HEK293 (cell line): Measurements from ENCODE around the gene VPREB3.

Source experiments
- CTCF ChIA-PET: fragments of 350-600 bp; formaldehyde crosslinking; extraction: SDS; loops from one replicate; lab custom pipeline; 2021; ENCODE audit warnings: antibody characterized with exemption; lab: Yijun Ruan, JAX
- POLR2A ChIA-PET: fragments of 300-600 bp; formaldehyde crosslinking; extraction: SDS; loops from one replicate; lab custom pipeline; 2020; ENCODE audit warnings: antibody characterized with exemption, inconsistent platforms; lab: Yijun Ruan, JAX
- H3K27ac ChIP-seq: fragments of 200-500 bp; sonication (Bioruptor generic); 2 replicates; pipeline ENCODE4 v1.5.1; 2014; ENCODE audit warnings: low read depth, low read length, control low read depth, inconsistent platforms; ENCODE audit errors: extremely low read depth
- H3K36me3 ChIP-seq, 2 experiments: fragments of 200-500 bp in 1 of 2; sonication (Bioruptor generic) in 1 of 2; 1 replicate in 1 of 2; 2 replicates in 1 of 2; pipeline ENCODE4 v1.5.1; 2014 to 2017; ENCODE audit warnings: inconsistent platforms in 2 of 2, low read length in 2 of 2; ENCODE audit not compliant: control insufficient read depth in 2 of 2, insufficient read depth in 1 of 2
- H3K4me1 ChIP-seq: fragments of 200-500 bp; sonication (Bioruptor generic); 2 replicates; pipeline ENCODE4 v1.5.1; 2014; ENCODE audit warnings: mild to moderate bottlenecking, low read length, inconsistent platforms; ENCODE audit not compliant: control insufficient read depth, insufficient read depth
- H3K4me3 ChIP-seq: 2 replicates; pipeline ENCODE4 v1.5.1; 2011; ENCODE audit warnings: low read depth, mild to moderate bottlenecking, control low read depth, low read length, moderate library complexity
- H3K9me3 ChIP-seq: fragments of 200-500 bp; sonication (Bioruptor generic); 2 replicates; pipeline ENCODE4 v1.5.1; 2014; ENCODE audit warnings: low read depth, low read length, inconsistent platforms; ENCODE audit not compliant: control insufficient read depth, insufficient read depth
- FEZF1 ChIP-seq: fragments of 450-650 bp; formaldehyde crosslinking; IDR thresholded peaks from 2 replicates; pipeline ENCODE4 v1.5.1; 2016; ENCODE audit warnings: missing biosample characterization, missing genetic modification characterization
- GLIS1 ChIP-seq: fragments of 450-650 bp; formaldehyde crosslinking; IDR thresholded peaks from 2 replicates; pipeline ENCODE4 v1.5.1; 2016; ENCODE audit warnings: missing biosample characterization, missing genetic modification characterization
- KLF1 ChIP-seq: fragments of 450-650 bp; formaldehyde crosslinking; IDR thresholded peaks from 2 replicates; pipeline ENCODE4 v1.5.1; 2016; ENCODE audit warnings: missing biosample characterization, missing genetic modification characterization
- SP2 ChIP-seq: fragments of 450-650 bp; formaldehyde crosslinking; IDR thresholded peaks from 2 replicates; pipeline ENCODE4 v1.5.1; 2016; ENCODE audit warnings: missing biosample characterization, missing genetic modification characterization
- SP7 ChIP-seq: fragments of 450-650 bp; formaldehyde crosslinking; IDR thresholded peaks from 2 replicates; pipeline ENCODE4 v1.5.1; 2016; ENCODE audit warnings: missing biosample characterization, missing genetic modification characterization
- TRIM28 ChIP-seq: IDR thresholded peaks from 2 replicates; pipeline ENCODE4 v1.6.1; 2011; ENCODE audit warnings: low read length, control low read depth, borderline replicate concordance
- WT1 ChIP-seq: fragments of 450-650 bp; formaldehyde crosslinking; IDR thresholded peaks from 2 replicates; pipeline ENCODE4 v1.5.1; 2016; ENCODE audit warnings: missing biosample characterization, missing genetic modification characterization
- ZBTB17 ChIP-seq: fragments of 450-650 bp; formaldehyde crosslinking; IDR thresholded peaks from 2 replicates; pipeline ENCODE4 v1.5.1; 2016; ENCODE audit warnings: missing biosample characterization, missing genetic modification characterization
- ZBTB20 ChIP-seq: fragments of 450-650 bp; formaldehyde crosslinking; IDR thresholded peaks from 2 replicates; pipeline ENCODE4 v1.5.1; 2016; ENCODE audit warnings: missing biosample characterization, missing genetic modification characterization
- ZBTB48 ChIP-seq: fragments of 450-650 bp; formaldehyde crosslinking; IDR thresholded peaks from 2 replicates; pipeline ENCODE4 v1.5.1; 2016; ENCODE audit warnings: missing biosample characterization, missing genetic modification characterization
- ZFHX2 ChIP-seq: fragments of 450-650 bp; formaldehyde crosslinking; conservative IDR thresholded peaks from 2 replicates; pipeline ENCODE4 v1.5.1; 2016; ENCODE audit warnings: missing biosample characterization, missing genetic modification characterization
- ZFP69B ChIP-seq: fragments of 450-650 bp; formaldehyde crosslinking; IDR thresholded peaks from 2 replicates; pipeline ENCODE4 v1.5.1; 2016; ENCODE audit warnings: missing biosample characterization, missing genetic modification characterization
- ZNF132 ChIP-seq: fragments of 450-650 bp; formaldehyde crosslinking; IDR thresholded peaks from 2 replicates; pipeline ENCODE4 v1.5.1; 2017; ENCODE audit warnings: missing biosample characterization, missing genetic modification characterization, borderline replicate concordance
- ZNF248 ChIP-seq: fragments of 450-650 bp; formaldehyde crosslinking; IDR thresholded peaks from 2 replicates; pipeline ENCODE4 v1.5.1; 2017; ENCODE audit warnings: missing biosample characterization, missing genetic modification characterization
- ZNF302 ChIP-seq: fragments of 450-650 bp; formaldehyde crosslinking; IDR thresholded peaks from 2 replicates; pipeline ENCODE4 v1.5.1; 2016; ENCODE audit warnings: missing biosample characterization, missing genetic modification characterization, low read depth
- ZNF335 ChIP-seq: fragments of 450-650 bp; formaldehyde crosslinking; conservative IDR thresholded peaks from 2 replicates; pipeline ENCODE4 v1.5.1; 2016; ENCODE audit warnings: missing biosample characterization, missing genetic modification characterization
- ZNF426 ChIP-seq: fragments of 450-650 bp; formaldehyde crosslinking; IDR thresholded peaks from 2 replicates; pipeline ENCODE4 v1.5.1; 2017; ENCODE audit warnings: missing biosample characterization, missing genetic modification characterization, mild to moderate bottlenecking, inconsistent platforms, moderate library complexity
- ZNF501 ChIP-seq: fragments of 450-650 bp; formaldehyde crosslinking; IDR thresholded peaks from 2 replicates; pipeline ENCODE4 v1.5.1; 2016; ENCODE audit warnings: missing biosample characterization, missing genetic modification characterization
- ZNF514 ChIP-seq: fragments of 450-650 bp; formaldehyde crosslinking; IDR thresholded peaks from 2 replicates; pipeline ENCODE4 v1.5.1; 2016; ENCODE audit warnings: missing biosample characterization, missing genetic modification characterization
- ZNF585B ChIP-seq: fragments of 450-650 bp; formaldehyde crosslinking; IDR thresholded peaks from 2 replicates; pipeline ENCODE4 v1.5.1; 2016; ENCODE audit warnings: missing biosample characterization, missing genetic modification characterization
- ZNF670 ChIP-seq: fragments of 450-650 bp; formaldehyde crosslinking; IDR thresholded peaks from 2 replicates; pipeline ENCODE4 v1.5.1; 2016; ENCODE audit warnings: missing biosample characterization, missing genetic modification characterization, low read depth
- ZNF792 ChIP-seq: fragments of 450-650 bp; formaldehyde crosslinking; IDR thresholded peaks from 2 replicates; pipeline ENCODE4 v1.5.1; 2016; ENCODE audit warnings: missing biosample characterization, missing genetic modification characterization
- ZSCAN23 ChIP-seq: fragments of 450-650 bp; formaldehyde crosslinking; IDR thresholded peaks from 2 replicates; pipeline ENCODE4 v1.5.1; 2016; ENCODE audit warnings: missing biosample characterization, missing genetic modification characterization
- TF ChIP-seq, protein P1 (sequence below): fragments of 450-650 bp; formaldehyde crosslinking; IDR thresholded peaks from 2 replicates; pipeline ENCODE4 v1.5.1; 2016; ENCODE audit warnings: missing biosample characterization, missing genetic modification characterization
- TF ChIP-seq, protein P2 (sequence below): fragments of 450-650 bp; formaldehyde crosslinking; IDR thresholded peaks from 2 replicates; pipeline ENCODE4 v1.5.1; 2016; ENCODE audit warnings: missing biosample characterization, missing genetic modification characterization
- TF ChIP-seq, protein P3 (sequence below): fragments of 450-650 bp; formaldehyde crosslinking; IDR thresholded peaks from 2 replicates; pipeline ENCODE4 v1.5.1; 2017; ENCODE audit warnings: missing biosample characterization, missing genetic modification characterization
- TF ChIP-seq, protein P4 (sequence below): fragments of 450-650 bp; formaldehyde crosslinking; IDR thresholded peaks from 2 replicates; pipeline ENCODE4 v1.5.1; 2016; ENCODE audit warnings: missing biosample characterization, missing genetic modification characterization
- TF ChIP-seq, protein P5 (sequence below): fragments of 450-650 bp; formaldehyde crosslinking; IDR thresholded peaks from 2 replicates; pipeline ENCODE4 v1.5.1; 2016; ENCODE audit warnings: missing biosample characterization, missing genetic modification characterization

The VPREB3 gene

DNA sequence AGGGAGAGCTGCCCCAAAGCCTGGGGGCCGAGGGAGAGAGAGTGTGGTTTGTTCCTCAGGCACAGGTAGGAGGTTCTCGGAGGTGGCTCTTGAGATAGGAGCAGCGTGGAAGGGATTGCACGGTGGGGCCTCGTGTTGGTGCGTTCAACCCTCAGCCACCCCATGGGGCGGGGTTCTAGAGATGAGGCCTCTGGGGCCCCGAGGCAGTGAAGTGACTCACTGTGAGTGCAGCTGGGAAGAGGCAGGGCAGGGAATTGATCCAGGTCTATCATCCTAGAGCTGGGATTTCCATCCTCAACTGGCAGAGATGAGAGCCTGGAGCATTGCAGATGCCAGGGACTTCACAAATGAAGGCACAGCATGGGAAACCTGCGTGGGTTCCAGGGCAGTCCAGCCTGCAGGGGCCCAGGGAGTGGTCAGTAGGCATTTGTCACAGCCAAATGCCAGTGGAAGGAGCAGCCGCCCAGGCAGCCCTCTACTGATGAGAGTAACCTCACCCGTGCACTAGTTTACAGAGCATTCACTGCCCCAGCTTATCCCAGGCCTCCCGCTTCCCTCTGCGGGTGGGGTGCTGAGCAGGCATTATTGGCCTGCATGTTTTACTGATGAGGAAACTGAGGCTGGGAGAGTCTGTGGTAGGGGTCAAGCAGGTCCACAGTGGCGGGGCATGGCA is 27.4 kb upstream of the VPREB3 start:
- no peaks in the 10 kb centered on the region for H3K36me3 ChIP-seq
- no peak overlapping the region for H3K27ac ChIP-seq
- no peaks in the 10 kb centered on the region; the same call in 1 of the 2 replicates for H3K4me1 ChIP-seq
- POLR2A ChIA-PET, result interaction anchor here (0.7 kb wide), 1 partner anchor 113 kb away, joined by 3 read pairs; the partner anchor contains the start of gene MIF
- no peaks in the 10 kb centered on the region for H3K9me3 ChIP-seq
- no peak for TF ChIP-seq ZNF302 (tag by site-specific recombination)
- TF ChIP-seq ZNF248 (tag by site-specific recombination), result no peak
- TF ChIP-seq, protein P1, sequence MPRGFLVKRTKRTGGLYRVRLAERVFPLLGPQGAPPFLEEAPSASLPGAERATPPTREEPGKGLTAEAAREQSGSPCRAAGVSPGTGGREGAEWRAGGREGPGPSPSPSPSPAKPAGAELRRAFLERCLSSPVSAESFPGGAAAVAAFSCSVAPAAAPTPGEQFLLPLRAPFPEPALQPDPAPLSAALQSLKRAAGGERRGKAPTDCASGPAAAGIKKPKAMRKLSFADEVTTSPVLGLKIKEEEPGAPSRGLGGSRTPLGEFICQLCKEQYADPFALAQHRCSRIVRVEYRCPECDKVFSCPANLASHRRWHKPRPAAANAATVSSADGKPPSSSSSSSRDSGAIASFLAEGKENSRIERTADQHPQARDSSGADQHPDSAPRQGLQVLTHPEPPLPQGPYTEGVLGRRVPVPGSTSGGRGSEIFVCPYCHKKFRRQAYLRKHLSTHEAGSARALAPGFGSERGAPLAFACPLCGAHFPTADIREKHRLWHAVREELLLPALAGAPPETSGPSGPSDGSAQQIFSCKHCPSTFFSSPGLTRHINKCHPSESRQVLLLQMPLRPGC, result no peak
- no peak for TF ChIP-seq ZNF501 (tag by site-specific recombination)
- TF ChIP-seq WT1, result no peak
- 0 out of 2 replicates have a peak, but pooled peaks have one; percentile 22 for TF ChIP-seq FEZF1 (tag by site-specific recombination)
- peak; percentile 42 for TF ChIP-seq ZNF335
- TF ChIP-seq, protein P2, sequence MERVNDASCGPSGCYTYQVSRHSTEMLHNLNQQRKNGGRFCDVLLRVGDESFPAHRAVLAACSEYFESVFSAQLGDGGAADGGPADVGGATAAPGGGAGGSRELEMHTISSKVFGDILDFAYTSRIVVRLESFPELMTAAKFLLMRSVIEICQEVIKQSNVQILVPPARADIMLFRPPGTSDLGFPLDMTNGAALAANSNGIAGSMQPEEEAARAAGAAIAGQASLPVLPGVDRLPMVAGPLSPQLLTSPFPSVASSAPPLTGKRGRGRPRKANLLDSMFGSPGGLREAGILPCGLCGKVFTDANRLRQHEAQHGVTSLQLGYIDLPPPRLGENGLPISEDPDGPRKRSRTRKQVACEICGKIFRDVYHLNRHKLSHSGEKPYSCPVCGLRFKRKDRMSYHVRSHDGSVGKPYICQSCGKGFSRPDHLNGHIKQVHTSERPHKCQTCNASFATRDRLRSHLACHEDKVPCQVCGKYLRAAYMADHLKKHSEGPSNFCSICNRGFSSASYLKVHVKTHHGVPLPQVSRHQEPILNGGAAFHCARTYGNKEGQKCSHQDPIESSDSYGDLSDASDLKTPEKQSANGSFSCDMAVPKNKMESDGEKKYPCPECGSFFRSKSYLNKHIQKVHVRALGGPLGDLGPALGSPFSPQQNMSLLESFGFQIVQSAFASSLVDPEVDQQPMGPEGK, result 0 out of 2 replicates have a peak, but pooled peaks have one; percentile 7
- peak; percentile 58 for TF ChIP-seq ZBTB17 (tag by site-specific recombination)
- 0 out of 2 replicates have a peak, but pooled peaks have one; percentile 23 for TF ChIP-seq SP7
- TF ChIP-seq ZNF514 (tag by site-specific recombination), result no peak
- TF ChIP-seq, protein P3, sequence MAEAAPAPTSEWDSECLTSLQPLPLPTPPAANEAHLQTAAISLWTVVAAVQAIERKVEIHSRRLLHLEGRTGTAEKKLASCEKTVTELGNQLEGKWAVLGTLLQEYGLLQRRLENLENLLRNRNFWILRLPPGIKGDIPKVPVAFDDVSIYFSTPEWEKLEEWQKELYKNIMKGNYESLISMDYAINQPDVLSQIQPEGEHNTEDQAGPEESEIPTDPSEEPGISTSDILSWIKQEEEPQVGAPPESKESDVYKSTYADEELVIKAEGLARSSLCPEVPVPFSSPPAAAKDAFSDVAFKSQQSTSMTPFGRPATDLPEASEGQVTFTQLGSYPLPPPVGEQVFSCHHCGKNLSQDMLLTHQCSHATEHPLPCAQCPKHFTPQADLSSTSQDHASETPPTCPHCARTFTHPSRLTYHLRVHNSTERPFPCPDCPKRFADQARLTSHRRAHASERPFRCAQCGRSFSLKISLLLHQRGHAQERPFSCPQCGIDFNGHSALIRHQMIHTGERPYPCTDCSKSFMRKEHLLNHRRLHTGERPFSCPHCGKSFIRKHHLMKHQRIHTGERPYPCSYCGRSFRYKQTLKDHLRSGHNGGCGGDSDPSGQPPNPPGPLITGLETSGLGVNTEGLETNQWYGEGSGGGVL, result peak; percentile 71
- TF ChIP-seq ZSCAN23 (tag by site-specific recombination), result no peak
- no peak for TF ChIP-seq ZNF670 (tag by site-specific recombination)
- TF ChIP-seq GLIS1 (tag by site-specific recombination), result 0 out of 2 replicates have a peak, but pooled peaks have one; percentile 14
- no peak for TF ChIP-seq ZNF792 (tag by site-specific recombination)
- peak; percentile 43; the same call in 1 of the 2 replicates for TF ChIP-seq ZBTB20 (tag by site-specific recombination)
- no peak for TF ChIP-seq TRIM28
- peak; percentile 64 for TF ChIP-seq KLF1 (tag by site-specific recombination)
- TF ChIP-seq ZFP69B (tag by site-specific recombination), result 0 out of 2 replicates have a peak, but pooled peaks have one; percentile 23
- TF ChIP-seq ZFHX2 (tag by site-specific recombination), result 0 out of 2 replicates have a peak, but pooled peaks have one; percentile 9
- TF ChIP-seq, protein P4, sequence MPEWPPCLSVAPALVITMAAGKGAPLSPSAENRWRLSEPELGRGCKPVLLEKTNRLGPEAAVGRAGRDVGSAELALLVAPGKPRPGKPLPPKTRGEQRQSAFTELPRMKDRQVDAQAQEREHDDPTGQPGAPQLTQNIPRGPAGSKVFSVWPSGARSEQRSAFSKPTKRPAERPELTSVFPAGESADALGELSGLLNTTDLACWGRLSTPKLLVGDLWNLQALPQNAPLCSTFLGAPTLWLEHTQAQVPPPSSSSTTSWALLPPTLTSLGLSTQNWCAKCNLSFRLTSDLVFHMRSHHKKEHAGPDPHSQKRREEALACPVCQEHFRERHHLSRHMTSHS (tag by site-specific recombination), result no peak
- TF ChIP-seq ZBTB48, result peak; percentile 48; the same call in 1 of the 2 replicates
- TF ChIP-seq, protein P5, sequence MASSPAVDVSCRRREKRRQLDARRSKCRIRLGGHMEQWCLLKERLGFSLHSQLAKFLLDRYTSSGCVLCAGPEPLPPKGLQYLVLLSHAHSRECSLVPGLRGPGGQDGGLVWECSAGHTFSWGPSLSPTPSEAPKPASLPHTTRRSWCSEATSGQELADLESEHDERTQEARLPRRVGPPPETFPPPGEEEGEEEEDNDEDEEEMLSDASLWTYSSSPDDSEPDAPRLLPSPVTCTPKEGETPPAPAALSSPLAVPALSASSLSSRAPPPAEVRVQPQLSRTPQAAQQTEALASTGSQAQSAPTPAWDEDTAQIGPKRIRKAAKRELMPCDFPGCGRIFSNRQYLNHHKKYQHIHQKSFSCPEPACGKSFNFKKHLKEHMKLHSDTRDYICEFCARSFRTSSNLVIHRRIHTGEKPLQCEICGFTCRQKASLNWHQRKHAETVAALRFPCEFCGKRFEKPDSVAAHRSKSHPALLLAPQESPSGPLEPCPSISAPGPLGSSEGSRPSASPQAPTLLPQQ, result peak; percentile 77
- TF ChIP-seq SP2 (tag by site-specific recombination), result peak; percentile 17; the same call in 1 of the 2 replicates
- peak; percentile 24 for TF ChIP-seq ZNF585B
- TF ChIP-seq ZNF426 (tag by site-specific recombination), result no peak
- TF ChIP-seq ZNF132, result no peak
- TF ChIP-seq, all 188 proteins: peak for 15
- CTCF ChIA-PET, result interaction anchor here (1.6 kb wide), 1 partner anchor 8 kb away, joined by 4 read pairs; no protein-coding TSS in a partner anchor
- H3K4me3 ChIP-seq, result no peak overlapping the region
